Activated CD4-positive, alpha-beta T cell treated with anti-CD3 and anti-CD28 coated beads, Interleukin-2, amount 50 U/mL, for 16 hours (primary cell): ENCODE results near the gene SH3BP5.

Experiments used
- DNase-seq: peaks from one replicate; pipeline ENCODE4 v3.0.0-alpha.2; 2020

Gene SH3BP5

GRCh38 chr3:15346516-15346915 is 14.1 kb upstream of the SH3BP5 start:
- no peak for DNase-seq

- no peak for DNase-seq
Observed at GRCh38 chr3:15345608-15346137, 13.3 kb upstream of the SH3BP5 start.

- DNase-seq, result no peak
Observed at GRCh38 chr3:15345066-15345607, 12.8 kb upstream of the SH3BP5 start.

- DNase-seq, result no peak
Observed at GRCh38 chr3:15342945-15343344, 10.6 kb upstream of the SH3BP5 start.

- no peak for DNase-seq
Observed at GRCh38 chr3:15342246-15342645, 9.9 kb upstream of the SH3BP5 start.

- no peak for DNase-seq
Observed at GRCh38 chr3:15341030-15341726, 8.8 kb upstream of the SH3BP5 start.

GRCh38 chr3:15339786-15340215 is 7.4 kb upstream of the SH3BP5 start:
- DNase-seq, result no peak

- no peak for DNase-seq
Observed at GRCh38 chr3:15339001-15339400, 6.6 kb upstream of the SH3BP5 start.

- no peak for DNase-seq
Observed at GRCh38 chr3:15337963-15338362, 5.6 kb upstream of the SH3BP5 start.

GRCh38 chr3:15336057-15336456 is 3.7 kb upstream of the SH3BP5 start:
- DNase-seq, result no peak

- no peak for DNase-seq
Observed at GRCh38 chr3:15333956-15334263, 1.5 kb upstream of the SH3BP5 start.

GRCh38 chr3:15333099-15333955 is 941 bp upstream of the SH3BP5 start:
- DNase-seq, result no peak

- DNase-seq, result peak; percentile 16
Observed at GRCh38 chr3:15331606-15332404, 581 bp downstream of the SH3BP5 start.

- no peak for DNase-seq
Observed at GRCh38 chr3:15331072-15331605, 1.2 kb downstream of the SH3BP5 start.

- no peak for DNase-seq
Observed at GRCh38 chr3:15330031-15330596, 2.3 kb downstream of the SH3BP5 start.

- no peak for DNase-seq
Observed at GRCh38 chr3:15329046-15330005, 3.1 kb downstream of the SH3BP5 start.

GRCh38 chr3:15327941-15328340 is 4.4 kb downstream of the SH3BP5 start:
- DNase-seq, result peak; percentile 18

GRCh38 chr3:15326673-15327072 is 5.7 kb downstream of the SH3BP5 start:
- no peak for DNase-seq

GRCh38 chr3:15326037-15326436 is 6.3 kb downstream of the SH3BP5 start:
- no peak for DNase-seq

GRCh38 chr3:15325228-15325627 is 7.2 kb downstream of the SH3BP5 start:
- DNase-seq, result no peak

GRCh38 chr3:15324379-15324808 is 8.0 kb downstream of the SH3BP5 start:
- no peak for DNase-seq
